Keratinocyte (primary cell): Measurements from ENCODE around the gene B3GLCT. TPM values are rescaled to one million over a fixed set of nuclear protein-coding genes. Genes with fewer than 3 reads are reported as not detected.

Source experiments
- DNase-seq: peaks from one replicate; pipeline ENCODE4 v3.0.0-alpha.2; 2011; ENCODE audit warnings: low read depth, missing footprints, low spot score
- FAIRE-seq: peaks from 2 replicates; lab custom pipeline; 2011; peaks lifted over from hg19 to GRCh38; lab: Jason Lieb, UNC
- H2AFZ ChIP-seq: 2 replicates; pipeline ENCODE4 v1.6.0; 2012; ENCODE audit warnings: low read length, control low read depth, inconsistent platforms; ENCODE audit not compliant: control insufficient read depth
- H3K27ac ChIP-seq: 2 replicates; pipeline ENCODE4 v1.5.1; 2011; ENCODE audit warnings: low read length; ENCODE audit not compliant: control insufficient read depth, insufficient read depth
- H3K27me3 ChIP-seq: 3 replicates; pipeline ENCODE4 v1.6.0; 2011; ENCODE audit warnings: low read length; ENCODE audit not compliant: control insufficient read depth, insufficient read depth; ENCODE audit errors: extremely low read depth
- H3K36me3 ChIP-seq, 2 experiments: 2 replicates in 1 of 2; 3 replicates in 1 of 2; pipeline ENCODE4 v1.5.1; 2011; ENCODE audit warnings: low read length in 2 of 2, mild to moderate bottlenecking in 1 of 2; ENCODE audit not compliant: control insufficient read depth in 2 of 2, insufficient read depth in 2 of 2; ENCODE audit errors: extremely low read depth in 1 of 2
- H3K4me1 ChIP-seq: 3 replicates; pipeline ENCODE4 v1.5.1; 2011; ENCODE audit warnings: low read length; ENCODE audit not compliant: control insufficient read depth, insufficient read depth; ENCODE audit errors: extremely low read depth
- H3K4me2 ChIP-seq: 3 replicates; pipeline ENCODE4 v1.6.0; 2011; ENCODE audit warnings: low read depth, low read length; ENCODE audit not compliant: control insufficient read depth, insufficient read depth; ENCODE audit errors: extremely low read depth
- H3K4me3 ChIP-seq, 3 experiments: fragments of 200-600 bp in 1 of 3; sonication (generic) in 1 of 3; 2 replicates in 2 of 3; 3 replicates in 1 of 3; pipeline ENCODE4 v1.5.1; 2011 to 2016; ENCODE audit warnings: low read length in 3 of 3, mild to moderate bottlenecking in 3 of 3, control low read depth in 2 of 3, inconsistent platforms in 1 of 3, low read depth in 1 of 3, mixed read lengths in 1 of 3, mixed run types in 1 of 3, moderate library complexity in 1 of 3; ENCODE audit not compliant: control insufficient read depth in 2 of 3, insufficient read depth in 2 of 3; ENCODE audit errors: extremely low read depth in 1 of 3
- H3K79me2 ChIP-seq: 2 replicates; pipeline ENCODE4 v1.6.0; 2012; ENCODE audit warnings: low read length; ENCODE audit not compliant: control insufficient read depth, insufficient read depth
- H3K9ac ChIP-seq: 3 replicates; pipeline ENCODE4 v1.6.0; 2011; ENCODE audit warnings: low read length; ENCODE audit not compliant: control insufficient read depth, insufficient read depth; ENCODE audit errors: extremely low read depth
- H3K9me1 ChIP-seq: 3 replicates; pipeline ENCODE4 v1.6.0; 2011; ENCODE audit warnings: low read length; ENCODE audit not compliant: control insufficient read depth, insufficient read depth; ENCODE audit errors: extremely low read depth
- H3K9me3 ChIP-seq: 2 replicates; pipeline ENCODE4 v1.5.1; 2012; ENCODE audit warnings: low read depth, low read length; ENCODE audit not compliant: control insufficient read depth
- H4K20me1 ChIP-seq: 3 replicates; pipeline ENCODE4 v1.6.0; 2011; ENCODE audit warnings: low read length; ENCODE audit not compliant: control insufficient read depth, insufficient read depth; ENCODE audit errors: extremely low read depth
- CTCF ChIP-seq, 3 experiments: IDR thresholded peaks in 1 of 3; conservative IDR thresholded peaks in 1 of 3; optimal IDR thresholded peaks in 1 of 3; 2 replicates in 2 of 3; 3 replicates in 1 of 3; pipeline versions ENCODE3 to v1.5.1; 2011; ENCODE audit warnings: low read length in 3 of 3, mild to moderate bottlenecking in 3 of 3, moderate library complexity in 2 of 3, control low read depth in 1 of 3, inconsistent platforms in 1 of 3; ENCODE audit not compliant: insufficient read depth in 2 of 3; ENCODE audit errors: extremely low read depth in 1 of 3
- EZH2 ChIP-seq: IDR thresholded peaks from one replicate; pipeline ENCODE4 v1.6.1; 2012; ENCODE audit warnings: inconsistent platforms, mild to moderate bottlenecking, low read length, moderate library complexity
- dilution Hi-C: fragments of 300-500 bp; cut with MboI; formaldehyde crosslinking; loops from one replicate; pipeline ENCODE4 v1.7.0; 2020; ENCODE audit warnings: low sequenced_read_pairs; ENCODE audit not compliant: extremely low pct_ligation_motif_present
- polyA plus RNA-seq, 5 experiments: library from polyadenylated mRNA; depleted of rRNA in 3 of 5; stranded (reverse) in 3 of 5; stranded (forward) in 1 of 5; unstranded in 1 of 5; fragments of >200 nt; gene quantifications; 1 replicate in 1 of 5; 2 replicates in 3 of 5; 3 replicates in 1 of 5; pipeline versions ENCODE4 v1.2.1 to v1.2.3, GENCODE V29; 2011 to 2012; ENCODE audit warnings: missing spikeins in 2 of 5, low read depth in 1 of 5, low replicate concordance in 1 of 5

The B3GLCT gene
- polyA plus RNA-seq, 1 donor (not counting 4 experiments of a cell fraction or from before 2014, with no cell fraction given): 4.4 TPM

DNA sequence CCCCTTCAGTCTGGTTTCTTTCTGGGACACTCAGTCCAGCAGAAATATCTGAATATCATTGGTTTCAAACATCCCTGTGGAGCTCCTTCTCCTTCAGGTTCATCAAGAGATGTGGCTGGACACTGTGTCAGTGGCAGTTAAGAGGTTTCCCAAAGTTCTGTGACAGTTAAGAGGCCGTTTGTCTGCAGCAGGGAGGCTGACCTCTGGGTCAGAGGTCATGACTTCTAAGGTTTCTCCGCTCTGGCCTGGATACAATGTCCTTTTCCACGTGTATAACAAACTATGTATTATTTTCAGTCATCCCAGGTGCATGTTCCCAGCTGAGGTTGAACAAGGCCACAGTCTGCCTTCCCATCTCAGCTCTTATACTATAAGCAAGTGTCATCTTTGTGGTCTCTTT lies 174.9 kb downstream of the B3GLCT start:
- no peaks in the 10 kb centered on the region for H3K27me3 ChIP-seq
- FAIRE-seq: no peak

GRCh38 chr13:31377946-31378345 lies 178.2 kb downstream of the B3GLCT start:
- Histone ChIP-seq H3K9ac (no peak overlapping the region), H3K36me3 (no peaks in the 10 kb centered on the region), H3K4me2 (no peak overlapping the region), H3K4me1 (no peaks in the 10 kb centered on the region), H3K79me2 (no peaks in the 10 kb centered on the region), H3K9me3 (no peaks in the 10 kb centered on the region), H4K20me1 (no peaks in the 10 kb centered on the region), H2AFZ (no peak overlapping the region), H3K27me3 (no peaks in the 10 kb centered on the region), H3K27ac (no peak overlapping the region), H3K9me1 (no peaks in the 10 kb centered on the region), H3K4me3 (no peak overlapping the region)
- FAIRE-seq: no peak
- TF ChIP-seq EZH2 (no peak), CTCF (optimal IDR thresholded peaks at IDR 0.05 in 1 of 3, IDR thresholded peaks at IDR 0.05 in 1 of 3, conservative IDR thresholded peaks at IDR 0.05 in 1 of 3; ENCODE audit: extremely low read depth in 1 of 3, insufficient read depth in 2 of 3, low read length in 3 of 3) (no peak)
- dilution Hi-C loops: no loop called here
- no peak for DNase-seq

More for the DNA sequence above, 174.9 kb downstream of the B3GLCT start:
- Histone ChIP-seq H3K9ac (no peak overlapping the region), H3K4me1 (no peaks in the 10 kb centered on the region), H3K9me3 (no peaks in the 10 kb centered on the region), H3K4me3 (no peak overlapping the region), H2AFZ (no peak overlapping the region), H4K20me1 (no peaks in the 10 kb centered on the region), H3K9me1 (no peaks in the 10 kb centered on the region), H3K79me2 (no peaks in the 10 kb centered on the region), H3K36me3 (no peaks in the 10 kb centered on the region), H3K4me2 (no peak overlapping the region), H3K27ac (no peak overlapping the region)
- dilution Hi-C loops: no loop called here
- DNase-seq: no peak
- no peak for TF ChIP-seq EZH2
- no peak for TF ChIP-seq CTCF (optimal IDR thresholded peaks at IDR 0.05 in 1 of 3, IDR thresholded peaks at IDR 0.05 in 1 of 3, conservative IDR thresholded peaks at IDR 0.05 in 1 of 3; ENCODE audit: extremely low read depth in 1 of 3, insufficient read depth in 2 of 3, low read length in 3 of 3)
